Dendritic cell treated with granulocyte-macrophage colony-stimulating factor and Interleukin-4, amounts not matched to agents 40 ng/mL and 50 ng/mL, for 4 days (primary cell): ENCODE measurements around the gene PSMF1.
"Not testable (repeated sequence)": the region's sequence is repeated elsewhere in the genome, so short reads cannot be mapped to it uniquely, and the experiment has no call there.

ENCODE experiments used
- H3K27ac Mint-ChIP-seq: one replicate; pipeline ENCODE4 v1.8.0; 2022; ENCODE audit warnings: mild to moderate bottlenecking, mixed read lengths
- H3K27me3 Mint-ChIP-seq: one replicate; pipeline ENCODE4 v1.8.0; 2022; ENCODE audit warnings: mild to moderate bottlenecking, mixed read lengths
- H3K36me3 Mint-ChIP-seq: one replicate; pipeline ENCODE4 v1.8.0; 2022; ENCODE audit warnings: low read depth, mixed read lengths
- H3K4me1 Mint-ChIP-seq: one replicate; pipeline ENCODE4 v1.8.0; 2022; ENCODE audit warnings: low read depth, mixed read lengths
- H3K4me3 Mint-ChIP-seq: one replicate; pipeline ENCODE4 v1.8.0; 2022; ENCODE audit warnings: mild to moderate bottlenecking, moderate library complexity, mixed read lengths
- H3K9me3 Mint-ChIP-seq: one replicate; pipeline ENCODE4 v1.8.0; 2022; ENCODE audit warnings: mixed read lengths
- intact Hi-C: fragments of 100-400 bp; cut with micrococcal nuclease; formaldehyde crosslinking; loops from one replicate; pipeline ENCODE4 v1.15.0; 2022

Gene PSMF1

DNA sequence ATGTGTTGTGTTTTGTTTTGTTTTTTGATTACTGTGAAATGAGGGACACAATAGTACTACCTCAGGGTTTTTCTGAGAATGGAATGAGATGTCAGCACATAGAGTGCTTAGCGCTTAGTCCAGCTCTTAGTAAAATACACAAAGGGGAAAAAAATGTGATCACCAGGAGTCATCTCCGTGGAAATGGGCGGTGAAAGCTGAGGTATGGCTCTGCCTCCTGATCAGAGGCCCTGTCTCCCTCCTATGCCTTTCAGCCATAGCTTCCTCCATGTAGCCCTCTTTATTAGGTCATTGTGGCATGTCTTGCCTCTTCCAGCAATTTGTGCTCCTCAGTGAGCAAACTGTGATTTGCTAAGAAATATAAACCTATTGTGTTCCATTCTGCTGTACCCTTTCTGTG is 13.0 kb downstream of the PSMF1 start:
- peak overlapping the region; percentile 35 for H3K4me3 Mint-ChIP-seq
- no peaks in the 10 kb centered on the region for H3K27me3 Mint-ChIP-seq
- H3K4me1 Mint-ChIP-seq: peaks cover 40% of the 10 kb centered on the region
- peaks cover 99% of the 10 kb centered on the region for H3K36me3 Mint-ChIP-seq
- intact Hi-C loops: no loop called here
- H3K27ac Mint-ChIP-seq: peak overlapping the region; percentile 84
- H3K9me3 Mint-ChIP-seq: peaks cover 7% of the 10 kb centered on the region

DNA sequence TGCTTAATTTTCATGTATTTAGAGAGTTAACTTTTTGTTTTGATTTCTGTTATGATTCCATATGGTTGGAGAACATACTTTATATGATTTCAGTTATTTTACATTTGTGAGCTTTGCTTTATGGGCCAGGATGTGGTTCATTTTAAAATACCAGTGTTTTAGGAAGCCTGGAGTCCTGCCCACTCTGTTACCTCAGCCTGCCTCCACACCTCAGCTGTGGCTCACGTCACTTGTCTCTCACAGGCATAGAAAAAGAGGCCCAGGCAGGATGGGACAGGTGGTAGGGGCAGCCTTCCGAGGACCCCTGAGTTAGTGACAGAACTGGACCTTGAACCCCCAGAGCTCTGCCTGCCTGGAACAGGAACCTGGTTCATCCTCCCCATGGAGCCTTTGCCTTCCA is 16.0 kb downstream of the PSMF1 start:
- H3K36me3 Mint-ChIP-seq: peaks cover 99% of the 10 kb centered on the region
- H3K27ac Mint-ChIP-seq: no peak overlapping the region
- H3K27me3 Mint-ChIP-seq: no peaks in the 10 kb centered on the region
- H3K4me1 Mint-ChIP-seq: peaks cover 33% of the 10 kb centered on the region
- intact Hi-C loops: no loop called here
- H3K4me3 Mint-ChIP-seq: no peak overlapping the region
- H3K9me3 Mint-ChIP-seq: peaks cover 7% of the 10 kb centered on the region

GRCh38 chr20:1134836-1135235 is 16.4 kb downstream of the PSMF1 start:
- Mint-ChIP-seq H3K4me1 (peaks cover 31% of the 10 kb centered on the region), H3K27me3 (no peaks in the 10 kb centered on the region), H3K4me3 (no peak overlapping the region), H3K27ac (no peak overlapping the region), H3K36me3 (peaks cover 99% of the 10 kb centered on the region), H3K9me3 (peaks cover 7% of the 10 kb centered on the region)
- intact Hi-C loops: no loop called here

GRCh38 chr20:1137236-1137635 is 18.8 kb downstream of the PSMF1 start:
- H3K36me3 Mint-ChIP-seq: peaks cover 99% of the 10 kb centered on the region
- no peaks in the 10 kb centered on the region for H3K27me3 Mint-ChIP-seq
- intact Hi-C loops: no loop called here
- peaks cover 12% of the 10 kb centered on the region for H3K4me1 Mint-ChIP-seq
- H3K9me3 Mint-ChIP-seq: peaks cover 7% of the 10 kb centered on the region
- no peak overlapping the region for H3K27ac Mint-ChIP-seq
- H3K4me3 Mint-ChIP-seq: no peak overlapping the region

- H3K4me1 Mint-ChIP-seq: no peaks in the 10 kb centered on the region
- no peak overlapping the region for H3K27ac Mint-ChIP-seq
- H3K9me3 Mint-ChIP-seq: no peaks in the 10 kb centered on the region
- intact Hi-C loops: no loop called here
- H3K36me3 Mint-ChIP-seq: peaks cover 81% of the 10 kb centered on the region
- H3K4me3 Mint-ChIP-seq: no peak overlapping the region
- H3K27me3 Mint-ChIP-seq: no peaks in the 10 kb centered on the region
These were observed 26.2 kb downstream of the PSMF1 start for GRCh38 chr20:1144401-1145172.

- Mint-ChIP-seq H3K4me3 (no peak overlapping the region), H3K27me3 (no peaks in the 10 kb centered on the region), H3K36me3 (peaks cover 75% of the 10 kb centered on the region), H3K4me1 (no peaks in the 10 kb centered on the region), H3K27ac (no peak overlapping the region), H3K9me3 (no peaks in the 10 kb centered on the region)
- intact Hi-C loops: no loop called here
These were observed 28.6 kb downstream of the PSMF1 start for GRCh38 chr20:1146957-1147356.

DNA sequence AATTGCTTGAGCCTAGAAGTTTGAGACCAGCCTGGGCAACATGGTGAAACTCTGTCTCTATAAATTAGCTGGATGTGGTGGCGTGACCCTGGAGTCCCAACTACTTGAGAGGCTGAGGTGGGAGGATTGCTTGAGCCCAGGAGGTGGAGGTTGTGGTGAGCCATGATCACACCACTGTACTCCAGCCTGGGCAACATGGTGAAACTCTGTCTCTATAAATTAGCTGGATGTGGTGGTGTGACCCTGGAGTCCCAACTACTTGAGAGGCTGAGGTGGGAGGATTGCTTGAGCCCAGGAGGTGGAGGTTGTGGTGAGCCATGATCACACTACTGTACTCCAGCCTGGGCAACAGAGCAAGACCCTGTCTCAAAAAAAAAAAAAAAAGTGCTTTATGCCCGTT is 31.4 kb downstream of the PSMF1 start:
- H3K27me3 Mint-ChIP-seq, H3K4me3 Mint-ChIP-seq, H3K4me1 Mint-ChIP-seq, H3K27ac Mint-ChIP-seq, intact Hi-C loops, H3K9me3 Mint-ChIP-seq: not testable (repeated sequence)
- peaks cover 82% of the 10 kb centered on the region for H3K36me3 Mint-ChIP-seq

GRCh38 chr20:1150218-1150617 is 31.8 kb downstream of the PSMF1 start:
- Mint-ChIP-seq H3K4me1 (no peaks in the 10 kb centered on the region), H3K9me3 (no peaks in the 10 kb centered on the region), H3K27ac (no peak overlapping the region), H3K4me3 (no peak overlapping the region), H3K36me3 (peaks cover 82% of the 10 kb centered on the region), H3K27me3 (no peaks in the 10 kb centered on the region)
- intact Hi-C loops: no loop called here

- no peak overlapping the region for H3K27ac Mint-ChIP-seq
- no peaks in the 10 kb centered on the region for H3K27me3 Mint-ChIP-seq
- no peaks in the 10 kb centered on the region for H3K9me3 Mint-ChIP-seq
- no peaks in the 10 kb centered on the region for H3K4me1 Mint-ChIP-seq
- no peak overlapping the region for H3K4me3 Mint-ChIP-seq
- intact Hi-C loops: no loop called here
- H3K36me3 Mint-ChIP-seq: peaks cover 82% of the 10 kb centered on the region
These were observed 32.6 kb downstream of the PSMF1 start for GRCh38 chr20:1150968-1151367.

GRCh38 chr20:1154226-1154625 is 35.8 kb downstream of the PSMF1 start:
- Mint-ChIP-seq H3K36me3 (peaks cover 83% of the 10 kb centered on the region), H3K9me3 (no peaks in the 10 kb centered on the region), H3K4me3 (no peak overlapping the region), H3K27me3 (no peaks in the 10 kb centered on the region), H3K4me1 (no peaks in the 10 kb centered on the region), H3K27ac (no peak overlapping the region)
- intact Hi-C loops: no loop called here

DNA sequence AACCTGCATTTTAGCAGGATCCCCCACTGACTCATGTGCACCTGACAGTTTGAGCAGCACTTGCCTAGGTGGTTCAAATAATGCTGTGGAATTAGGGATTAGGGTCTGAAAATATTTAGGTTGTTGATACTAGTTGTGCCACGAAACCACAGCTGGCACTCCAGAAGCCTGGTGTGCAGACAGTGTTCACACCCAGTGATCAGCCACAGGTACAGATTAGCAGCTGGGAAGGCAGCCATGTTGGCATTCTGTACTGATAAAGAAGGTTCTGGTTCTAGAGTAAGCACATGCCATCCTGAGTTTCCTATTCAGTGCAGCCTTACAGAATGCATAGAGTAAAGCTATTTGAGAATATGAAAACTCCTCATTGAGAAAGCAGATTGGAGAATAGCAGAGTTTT is 36.3 kb downstream of the PSMF1 start:
- intact Hi-C loops: no loop called here
- H3K4me3 Mint-ChIP-seq: no peak overlapping the region
- no peak overlapping the region for H3K27ac Mint-ChIP-seq
- H3K4me1 Mint-ChIP-seq: no peaks in the 10 kb centered on the region
- no peaks in the 10 kb centered on the region for H3K9me3 Mint-ChIP-seq
- H3K27me3 Mint-ChIP-seq: no peaks in the 10 kb centered on the region
- H3K36me3 Mint-ChIP-seq: peaks cover 81% of the 10 kb centered on the region

DNA sequence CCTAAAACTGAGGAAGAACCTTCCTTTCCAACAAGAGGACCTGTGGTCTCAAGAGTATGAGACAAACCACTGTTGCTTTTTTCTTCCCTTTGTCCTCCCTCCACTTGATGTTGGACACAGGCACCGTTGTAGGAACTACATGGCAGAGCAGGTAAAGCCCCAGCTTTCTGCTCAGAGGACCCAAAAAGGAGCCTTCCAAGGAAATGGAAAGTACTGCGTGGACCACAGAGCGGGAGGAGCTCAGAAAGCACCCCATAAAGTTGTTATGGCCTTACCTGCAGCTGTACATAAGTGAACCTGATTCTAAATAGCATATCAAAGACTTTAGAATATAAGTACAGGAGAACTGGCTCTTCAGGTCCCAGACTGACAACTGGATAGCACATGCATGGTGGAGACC is 36.9 kb downstream of the PSMF1 start:
- H3K4me3 Mint-ChIP-seq: no peak overlapping the region
- H3K27me3 Mint-ChIP-seq: no peaks in the 10 kb centered on the region
- no peak overlapping the region for H3K27ac Mint-ChIP-seq
- H3K4me1 Mint-ChIP-seq: no peaks in the 10 kb centered on the region
- intact Hi-C loops: no loop called here
- no peaks in the 10 kb centered on the region for H3K9me3 Mint-ChIP-seq
- H3K36me3 Mint-ChIP-seq: peaks cover 84% of the 10 kb centered on the region

DNA sequence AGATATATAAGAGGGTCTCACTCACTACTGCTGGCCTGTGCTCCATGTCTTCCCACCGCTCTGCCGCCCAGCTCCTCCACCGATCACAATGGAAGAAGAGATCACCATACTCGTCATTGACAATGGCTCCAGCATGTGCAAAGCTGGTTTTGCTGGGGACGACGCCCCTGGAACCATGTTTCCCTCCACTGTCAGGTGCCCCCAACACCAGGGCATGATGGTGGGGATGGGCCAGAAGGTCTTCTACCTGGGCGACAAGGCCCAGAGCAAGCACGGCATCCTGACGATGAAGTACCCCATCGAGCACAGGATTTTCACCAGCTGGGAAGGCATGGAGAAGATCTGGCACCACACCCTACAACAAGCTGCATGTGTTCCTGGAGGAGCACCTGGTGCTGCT is 42.1 kb downstream of the PSMF1 start:
- peaks cover 78% of the 10 kb centered on the region for H3K36me3 Mint-ChIP-seq
- no peak overlapping the region for H3K27ac Mint-ChIP-seq
- no peaks in the 10 kb centered on the region for H3K4me1 Mint-ChIP-seq
- H3K27me3 Mint-ChIP-seq: no peaks in the 10 kb centered on the region
- no peaks in the 10 kb centered on the region for H3K9me3 Mint-ChIP-seq
- H3K4me3 Mint-ChIP-seq: no peak overlapping the region
- intact Hi-C loops: no loop called here

DNA sequence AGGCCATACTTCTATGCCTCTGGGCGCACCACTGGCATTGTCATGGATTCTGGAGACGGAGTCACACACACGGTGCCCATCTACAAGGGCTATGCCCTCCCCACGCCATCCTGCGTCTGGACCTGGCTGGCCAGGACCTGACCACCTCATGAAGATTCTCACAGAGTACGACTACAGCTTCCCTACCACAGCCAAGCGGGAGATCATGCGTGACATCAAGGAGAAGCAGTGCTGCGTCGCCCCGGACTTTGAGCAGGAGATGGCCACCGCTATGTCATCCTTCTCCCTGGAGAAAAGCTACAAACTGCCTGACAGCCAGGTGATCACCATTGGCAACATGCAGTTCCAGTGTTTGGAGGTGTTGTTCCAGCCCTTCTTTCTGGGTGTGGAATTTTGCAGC is 42.6 kb downstream of the PSMF1 start:
- H3K4me1 Mint-ChIP-seq: no peaks in the 10 kb centered on the region
- no peaks in the 10 kb centered on the region for H3K9me3 Mint-ChIP-seq
- peaks cover 78% of the 10 kb centered on the region for H3K36me3 Mint-ChIP-seq
- H3K27ac Mint-ChIP-seq: no peak overlapping the region
- no peak overlapping the region for H3K4me3 Mint-ChIP-seq
- H3K27me3 Mint-ChIP-seq: no peaks in the 10 kb centered on the region
- intact Hi-C loops: no loop called here

- Mint-ChIP-seq H3K36me3 (peaks cover 78% of the 10 kb centered on the region), H3K4me1 (no peaks in the 10 kb centered on the region), H3K4me3 (no peak overlapping the region), H3K9me3 (no peaks in the 10 kb centered on the region), H3K27ac (no peak overlapping the region), H3K27me3 (no peaks in the 10 kb centered on the region)
- intact Hi-C loops: no loop called here
These were observed 44.7 kb downstream of the PSMF1 start for GRCh38 chr20:1163105-1163504.
